Measurements from ENCODE around the gene NLRP3. TPM values are rescaled to one million over a fixed set of nuclear protein-coding genes. Genes with fewer than 3 reads are reported as not detected.

NLRP3 gene
- polyA plus RNA-seq, 1 of the 3 experiments (the other 2 are of a cell fraction) = 0.87 TPM

DNA sequence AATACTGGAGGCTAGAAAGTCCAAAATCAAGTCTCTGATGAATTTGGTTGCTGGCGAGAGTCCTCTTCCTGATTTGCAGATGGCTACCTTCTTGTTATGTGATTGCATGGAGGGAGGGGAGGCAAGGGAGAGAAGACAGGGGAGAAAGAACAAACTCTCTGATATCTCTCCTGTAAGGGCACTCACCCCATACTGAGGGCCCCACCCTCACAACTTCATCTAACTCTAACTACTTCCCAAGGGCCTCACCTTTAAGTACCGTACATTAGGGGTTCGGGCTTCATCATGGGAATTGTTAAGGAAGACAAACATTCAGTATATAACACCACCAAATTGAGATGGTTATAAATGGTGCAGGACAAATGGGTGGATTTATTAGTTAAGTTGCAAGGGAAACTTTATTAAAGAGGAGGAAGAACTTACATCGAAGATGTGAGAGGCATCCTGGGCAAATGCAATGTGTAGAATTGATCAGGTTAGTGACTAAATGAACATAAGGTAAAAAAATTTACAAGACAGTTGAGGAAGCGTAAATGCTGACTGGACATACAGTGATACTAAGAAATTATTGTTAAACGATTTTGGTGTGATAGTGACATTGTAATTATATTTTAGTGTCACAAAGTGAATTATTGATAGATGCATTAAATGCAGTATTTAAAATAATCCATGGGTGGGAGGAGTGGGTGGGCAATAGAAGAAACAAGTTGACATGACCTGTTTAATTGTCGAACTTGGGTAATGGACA lies 31.4 kb downstream of the NLRP3 start (continued):
- TF ChIP-seq, protein P1, sequence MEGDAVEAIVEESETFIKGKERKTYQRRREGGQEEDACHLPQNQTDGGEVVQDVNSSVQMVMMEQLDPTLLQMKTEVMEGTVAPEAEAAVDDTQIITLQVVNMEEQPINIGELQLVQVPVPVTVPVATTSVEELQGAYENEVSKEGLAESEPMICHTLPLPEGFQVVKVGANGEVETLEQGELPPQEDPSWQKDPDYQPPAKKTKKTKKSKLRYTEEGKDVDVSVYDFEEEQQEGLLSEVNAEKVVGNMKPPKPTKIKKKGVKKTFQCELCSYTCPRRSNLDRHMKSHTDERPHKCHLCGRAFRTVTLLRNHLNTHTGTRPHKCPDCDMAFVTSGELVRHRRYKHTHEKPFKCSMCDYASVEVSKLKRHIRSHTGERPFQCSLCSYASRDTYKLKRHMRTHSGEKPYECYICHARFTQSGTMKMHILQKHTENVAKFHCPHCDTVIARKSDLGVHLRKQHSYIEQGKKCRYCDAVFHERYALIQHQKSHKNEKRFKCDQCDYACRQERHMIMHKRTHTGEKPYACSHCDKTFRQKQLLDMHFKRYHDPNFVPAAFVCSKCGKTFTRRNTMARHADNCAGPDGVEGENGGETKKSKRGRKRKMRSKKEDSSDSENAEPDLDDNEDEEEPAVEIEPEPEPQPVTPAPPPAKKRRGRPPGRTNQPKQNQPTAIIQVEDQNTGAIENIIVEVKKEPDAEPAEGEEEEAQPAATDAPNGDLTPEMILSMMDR (IDR thresholded peaks at IDR 0.05) = no peak

DNA sequence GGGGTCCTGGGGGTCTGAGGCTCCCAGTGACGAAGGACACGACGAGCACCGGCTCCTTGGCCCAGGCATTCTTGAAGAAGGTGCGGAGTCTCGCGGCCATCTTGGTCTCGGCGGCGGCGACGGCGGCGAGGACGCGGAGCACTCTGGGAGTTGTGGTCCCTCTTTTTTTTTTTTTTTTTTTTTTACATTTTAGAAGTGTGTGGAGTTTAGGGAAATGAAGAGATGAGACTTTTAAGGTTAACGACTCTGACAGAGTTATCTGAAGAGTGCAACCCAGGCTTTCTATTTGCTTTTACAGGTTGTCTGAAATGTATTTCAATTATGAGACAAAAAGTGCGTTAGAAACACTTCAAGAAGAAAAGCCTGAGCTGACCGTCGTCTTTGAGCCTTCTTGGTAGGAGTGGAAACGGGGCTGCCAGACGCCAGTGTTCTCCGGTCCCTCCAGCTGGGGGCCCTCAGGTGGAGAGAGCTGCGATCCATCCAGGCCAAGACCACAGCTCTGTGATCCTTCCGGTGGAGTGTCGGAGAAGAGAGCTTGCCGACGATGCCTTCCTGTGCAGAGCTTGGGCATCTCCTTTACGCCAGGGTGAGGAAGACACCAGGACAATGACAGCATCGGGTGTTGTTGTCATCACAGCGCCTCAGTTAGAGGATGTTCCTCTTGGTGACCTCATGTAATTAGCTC lies 32.3 kb downstream of the NLRP3 start:
- 11% methylated on average over 29 of the region's 31 CpGs for WGBS (ENCODE audit: low lambda C conversion rate)
- POLR2A ChIA-PET = no interaction called here
- CTCF ChIA-PET = interaction anchor here (0.5 kb wide), 1 partner anchor 51 kb away, joined by 3 read pairs; no protein-coding TSS in a partner anchor
- TF ChIP-seq SMC3 (IDR thresholded peaks at IDR 0.05; ENCODE audit: low read depth, low read length) (no peak), RFX5 (IDR thresholded peaks at IDR 0.05; ENCODE audit: low read length) (no peak), RCOR1 (IDR thresholded peaks at IDR 0.05; ENCODE audit: low read length) (no peak), CHD2 (IDR thresholded peaks at IDR 0.05; ENCODE audit: low read length, partially characterized antibody) (peak; percentile 10), MEF2A (IDR thresholded peaks at IDR 0.05; ENCODE audit: borderline replicate concordance, low read depth) (no peak), POLR2AphosphoS5 (IDR thresholded peaks at IDR 0.05; ENCODE audit: low read depth, low read length) (peak; percentile 33; the same call in 1 of the 2 replicates), GABPA (IDR thresholded peaks at IDR 0.05; ENCODE audit: low read depth) (no peak), JUND (IDR thresholded peaks at IDR 0.05) (no peak), EZH2phosphoT487 (IDR thresholded peaks at IDR 0.05; ENCODE audit: borderline replicate concordance, low read depth) (no peak), RXRA (IDR thresholded peaks at IDR 0.05; ENCODE audit: borderline replicate concordance, low read depth) (no peak), EP300 (IDR thresholded peaks at IDR 0.05; ENCODE audit: borderline replicate concordance in 1 of 2, low read depth in 1 of 2, low read length in 1 of 2) (no peak), TCF12 (IDR thresholded peaks at IDR 0.05) (no peak), TEAD4 (IDR thresholded peaks at IDR 0.05; ENCODE audit: borderline replicate concordance, insufficient read depth) (no peak), TAF1 (IDR thresholded peaks at IDR 0.05; ENCODE audit: borderline replicate concordance, low read depth, low read length) (peak; percentile 76; the same call in 1 of the 2 replicates), FOXM1 (IDR thresholded peaks at IDR 0.05; ENCODE audit: low read depth) (no peak), NFIC (IDR thresholded peaks at IDR 0.05; ENCODE audit: borderline replicate concordance) (no peak), RAD21 (IDR thresholded peaks at IDR 0.05; ENCODE audit: low read length) (no peak), NRF1 (IDR thresholded peaks at IDR 0.05; ENCODE audit: low read depth, low read length) (no peak), SIN3A (IDR thresholded peaks at IDR 0.05; ENCODE audit: borderline replicate concordance, low read depth, low read length) (no peak)
- TF ChIP-seq, protein P2, sequence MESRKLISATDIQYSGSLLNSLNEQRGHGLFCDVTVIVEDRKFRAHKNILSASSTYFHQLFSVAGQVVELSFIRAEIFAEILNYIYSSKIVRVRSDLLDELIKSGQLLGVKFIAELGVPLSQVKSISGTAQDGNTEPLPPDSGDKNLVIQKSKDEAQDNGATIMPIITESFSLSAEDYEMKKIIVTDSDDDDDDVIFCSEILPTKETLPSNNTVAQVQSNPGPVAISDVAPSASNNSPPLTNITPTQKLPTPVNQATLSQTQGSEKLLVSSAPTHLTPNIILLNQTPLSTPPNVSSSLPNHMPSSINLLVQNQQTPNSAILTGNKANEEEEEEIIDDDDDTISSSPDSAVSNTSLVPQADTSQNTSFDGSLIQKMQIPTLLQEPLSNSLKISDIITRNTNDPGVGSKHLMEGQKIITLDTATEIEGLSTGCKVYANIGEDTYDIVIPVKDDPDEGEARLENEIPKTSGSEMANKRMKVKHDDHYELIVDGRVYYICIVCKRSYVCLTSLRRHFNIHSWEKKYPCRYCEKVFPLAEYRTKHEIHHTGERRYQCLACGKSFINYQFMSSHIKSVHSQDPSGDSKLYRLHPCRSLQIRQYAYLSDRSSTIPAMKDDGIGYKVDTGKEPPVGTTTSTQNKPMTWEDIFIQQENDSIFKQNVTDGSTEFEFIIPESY (IDR thresholded peaks at IDR 0.05; ENCODE audit: borderline replicate concordance, low read depth) = peak; percentile 63; the same call in 1 of the 2 replicates
- TF ChIP-seq, protein P3, sequence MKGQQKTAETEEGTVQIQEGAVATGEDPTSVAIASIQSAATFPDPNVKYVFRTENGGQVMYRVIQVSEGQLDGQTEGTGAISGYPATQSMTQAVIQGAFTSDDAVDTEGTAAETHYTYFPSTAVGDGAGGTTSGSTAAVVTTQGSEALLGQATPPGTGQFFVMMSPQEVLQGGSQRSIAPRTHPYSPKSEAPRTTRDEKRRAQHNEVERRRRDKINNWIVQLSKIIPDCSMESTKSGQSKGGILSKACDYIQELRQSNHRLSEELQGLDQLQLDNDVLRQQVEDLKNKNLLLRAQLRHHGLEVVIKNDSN (IDR thresholded peaks at IDR 0.05; ENCODE audit: borderline replicate concordance, low read depth) = no peak
- TF ChIP-seq, protein P4, sequence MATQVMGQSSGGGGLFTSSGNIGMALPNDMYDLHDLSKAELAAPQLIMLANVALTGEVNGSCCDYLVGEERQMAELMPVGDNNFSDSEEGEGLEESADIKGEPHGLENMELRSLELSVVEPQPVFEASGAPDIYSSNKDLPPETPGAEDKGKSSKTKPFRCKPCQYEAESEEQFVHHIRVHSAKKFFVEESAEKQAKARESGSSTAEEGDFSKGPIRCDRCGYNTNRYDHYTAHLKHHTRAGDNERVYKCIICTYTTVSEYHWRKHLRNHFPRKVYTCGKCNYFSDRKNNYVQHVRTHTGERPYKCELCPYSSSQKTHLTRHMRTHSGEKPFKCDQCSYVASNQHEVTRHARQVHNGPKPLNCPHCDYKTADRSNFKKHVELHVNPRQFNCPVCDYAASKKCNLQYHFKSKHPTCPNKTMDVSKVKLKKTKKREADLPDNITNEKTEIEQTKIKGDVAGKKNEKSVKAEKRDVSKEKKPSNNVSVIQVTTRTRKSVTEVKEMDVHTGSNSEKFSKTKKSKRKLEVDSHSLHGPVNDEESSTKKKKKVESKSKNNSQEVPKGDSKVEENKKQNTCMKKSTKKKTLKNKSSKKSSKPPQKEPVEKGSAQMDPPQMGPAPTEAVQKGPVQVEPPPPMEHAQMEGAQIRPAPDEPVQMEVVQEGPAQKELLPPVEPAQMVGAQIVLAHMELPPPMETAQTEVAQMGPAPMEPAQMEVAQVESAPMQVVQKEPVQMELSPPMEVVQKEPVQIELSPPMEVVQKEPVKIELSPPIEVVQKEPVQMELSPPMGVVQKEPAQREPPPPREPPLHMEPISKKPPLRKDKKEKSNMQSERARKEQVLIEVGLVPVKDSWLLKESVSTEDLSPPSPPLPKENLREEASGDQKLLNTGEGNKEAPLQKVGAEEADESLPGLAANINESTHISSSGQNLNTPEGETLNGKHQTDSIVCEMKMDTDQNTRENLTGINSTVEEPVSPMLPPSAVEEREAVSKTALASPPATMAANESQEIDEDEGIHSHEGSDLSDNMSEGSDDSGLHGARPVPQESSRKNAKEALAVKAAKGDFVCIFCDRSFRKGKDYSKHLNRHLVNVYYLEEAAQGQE (IDR thresholded peaks at IDR 0.05; ENCODE audit: low read depth, low read length) = no peak

More for the DNA sequence above, 32.3 kb downstream of the NLRP3 start:
- no peaks in the 10 kb centered on the region for H4K20me1 ChIP-seq (ENCODE audit: insufficient read depth)
- H3K4me3 ChIP-seq (ENCODE audit: low read depth in 2 of 2, low read length in 1 of 2) = peak overlapping the region; percentile 54 to 57
- H3K79me2 ChIP-seq (ENCODE audit: insufficient read depth) = no peaks in the 10 kb centered on the region
- no peaks in the 10 kb centered on the region for H3F3A ChIP-seq (replicated peaks; ENCODE audit: insufficient read depth)
- H3K9ac ChIP-seq = no peak overlapping the region
- H3K9me3 ChIP-seq = no peaks in the 10 kb centered on the region
- H3K9me2 ChIP-seq = no peaks in the 10 kb centered on the region
- H3K27me3 ChIP-seq (ENCODE audit: insufficient read depth) = no peaks in the 10 kb centered on the region
- peaks cover 0 to 5% of the 10 kb centered on the region in 2 experiments; a peak in 1 of 4 replicates for H3K4me1 ChIP-seq (ENCODE audit: control insufficient read depth in 1 of 2, insufficient read depth in 2 of 2, low read depth in 1 of 2, low read length in 1 of 2)
- DNase-seq = peak; percentile 67
- peak overlapping the region; percentile 31 to 67 for H3K27ac ChIP-seq (ENCODE audit: low read depth in 2 of 2, low read length in 1 of 2)
- H3K36me3 ChIP-seq (replicated peaks in 1 of 2; ENCODE audit: control insufficient read depth in 1 of 2, insufficient read depth in 2 of 2, low read length in 1 of 2) = peaks cover 0 to 7% of the 10 kb centered on the region in 2 experiments
- peak overlapping the region; percentile 95 for H2AFZ ChIP-seq (ENCODE audit: low read depth)
- peak overlapping the region; percentile 69 for H3K4me2 ChIP-seq

Data from SK-N-SH (cell line).